Astrocyte of the cerebellum (primary cell): Measurements from ENCODE around the gene AGBL3.
"Not testable (repeated sequence)": the region's sequence is repeated elsewhere in the genome, so short reads cannot be mapped to it uniquely, and the experiment has no call there.

Experiments
- DNase-seq: peaks from one replicate; pipeline ENCODE4 v3.0.0-alpha.2; 2011; ENCODE audit warnings: low read depth
- H3K4me3 ChIP-seq: 2 replicates; pipeline ENCODE4 v1.5.1; 2011; ENCODE audit warnings: mild to moderate bottlenecking, low read depth, low read length, moderate library complexity
- in situ Hi-C: cut with HindIII; loops from 2 replicates; pipeline ENCODE4 v1.10.0; 2017; ENCODE audit warnings: low sequenced_read_pairs
- TF ChIP-seq, protein P1 (sequence below): IDR thresholded peaks from 2 replicates; pipeline ENCODE4 v1.5.1; 2012; ENCODE audit warnings: low read length, low read depth, moderate library complexity, mild to moderate bottlenecking; ENCODE audit errors: missing control alignments

The AGBL3 gene

DNA sequence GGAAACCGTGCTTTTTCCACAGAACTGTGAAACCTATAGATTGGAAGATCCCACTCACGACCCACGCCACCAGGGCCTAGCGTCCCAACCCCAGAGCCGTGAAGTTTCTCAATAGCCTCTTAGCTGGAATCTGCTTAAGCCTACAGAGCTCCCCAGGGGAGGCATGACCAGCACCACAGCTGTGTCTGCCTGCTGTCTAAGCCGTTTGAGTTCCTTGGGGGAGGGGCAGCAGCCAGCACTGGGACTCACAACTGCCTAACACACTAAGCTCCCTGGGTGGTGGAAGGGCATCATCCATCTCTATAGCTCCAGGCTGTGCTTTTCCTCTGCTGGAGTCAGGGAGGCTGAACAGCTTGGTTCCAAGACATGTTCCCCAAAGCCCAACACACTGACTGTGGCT is 135.6 kb downstream of the AGBL3 start:
- in situ Hi-C loops = no loop called here
- TF ChIP-seq, protein P1, sequence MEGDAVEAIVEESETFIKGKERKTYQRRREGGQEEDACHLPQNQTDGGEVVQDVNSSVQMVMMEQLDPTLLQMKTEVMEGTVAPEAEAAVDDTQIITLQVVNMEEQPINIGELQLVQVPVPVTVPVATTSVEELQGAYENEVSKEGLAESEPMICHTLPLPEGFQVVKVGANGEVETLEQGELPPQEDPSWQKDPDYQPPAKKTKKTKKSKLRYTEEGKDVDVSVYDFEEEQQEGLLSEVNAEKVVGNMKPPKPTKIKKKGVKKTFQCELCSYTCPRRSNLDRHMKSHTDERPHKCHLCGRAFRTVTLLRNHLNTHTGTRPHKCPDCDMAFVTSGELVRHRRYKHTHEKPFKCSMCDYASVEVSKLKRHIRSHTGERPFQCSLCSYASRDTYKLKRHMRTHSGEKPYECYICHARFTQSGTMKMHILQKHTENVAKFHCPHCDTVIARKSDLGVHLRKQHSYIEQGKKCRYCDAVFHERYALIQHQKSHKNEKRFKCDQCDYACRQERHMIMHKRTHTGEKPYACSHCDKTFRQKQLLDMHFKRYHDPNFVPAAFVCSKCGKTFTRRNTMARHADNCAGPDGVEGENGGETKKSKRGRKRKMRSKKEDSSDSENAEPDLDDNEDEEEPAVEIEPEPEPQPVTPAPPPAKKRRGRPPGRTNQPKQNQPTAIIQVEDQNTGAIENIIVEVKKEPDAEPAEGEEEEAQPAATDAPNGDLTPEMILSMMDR = no peak
- no peak for DNase-seq
- no peak overlapping the region for H3K4me3 ChIP-seq

DNA sequence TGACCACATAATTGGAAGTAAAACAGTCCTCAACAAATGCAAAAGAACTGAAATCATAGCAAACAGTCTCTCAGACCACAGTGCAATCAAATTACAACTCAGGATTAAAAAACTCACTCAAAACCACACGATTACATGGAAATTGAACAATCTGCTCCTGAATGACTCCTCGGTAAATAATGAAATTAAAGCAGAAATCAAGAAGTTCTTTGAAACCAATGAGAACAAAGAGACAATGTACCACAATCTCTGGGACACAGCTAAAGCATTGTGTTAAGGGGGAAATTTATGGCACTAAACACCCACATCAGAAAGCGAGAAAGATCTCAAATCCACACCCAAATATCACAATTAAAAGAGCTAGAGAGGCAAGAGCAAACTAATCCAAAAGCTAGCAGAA is 138.3 kb downstream of the AGBL3 start:
- H3K4me3 ChIP-seq, DNase-seq, in situ Hi-C loops: not testable (repeated sequence)

DNA sequence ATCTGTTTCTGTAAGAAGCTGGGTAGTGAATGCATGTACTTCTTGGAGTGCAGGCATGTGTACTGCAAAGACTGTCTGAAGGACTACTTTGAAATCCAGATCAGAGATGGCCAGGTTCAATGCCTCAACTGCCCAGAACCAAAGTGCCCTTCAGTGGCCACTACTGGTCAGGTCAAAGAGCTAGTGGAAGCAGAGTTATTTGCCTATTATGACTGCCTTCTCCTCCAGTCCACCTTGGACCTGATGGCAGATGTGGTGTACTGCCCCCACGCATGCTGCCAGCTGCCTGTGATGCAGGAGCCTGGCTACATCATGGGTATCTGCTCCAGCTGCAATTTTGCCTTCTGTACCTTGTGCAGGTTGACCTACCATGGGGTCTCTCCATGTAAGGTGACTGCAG is 142.6 kb downstream of the AGBL3 start:
- TF ChIP-seq, protein P1 = no peak
- H3K4me3 ChIP-seq = no peak overlapping the region
- in situ Hi-C loops = no loop called here
- DNase-seq = no peak

DNA sequence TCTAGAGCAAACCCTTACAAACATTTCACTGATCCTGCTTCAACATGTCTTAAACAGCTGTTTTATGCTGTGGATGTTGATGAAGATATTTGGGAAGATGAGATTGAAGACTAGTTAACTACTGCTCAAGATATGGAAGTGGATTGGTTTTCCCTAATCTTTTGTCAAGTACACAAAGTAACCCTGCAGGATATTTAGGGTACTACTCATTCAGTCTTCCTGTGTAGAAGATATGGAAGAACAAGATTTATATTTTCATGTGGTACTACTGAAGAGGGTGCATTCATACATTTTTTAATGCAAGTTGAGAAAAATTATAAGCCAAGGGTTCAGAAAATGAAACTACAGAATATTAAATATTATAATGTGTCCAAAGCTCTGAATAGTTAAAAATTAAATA is 143.3 kb downstream of the AGBL3 start:
- no peak overlapping the region for H3K4me3 ChIP-seq
- no peak for DNase-seq
- TF ChIP-seq, protein P1 = no peak
- in situ Hi-C loops = no loop called here

DNA sequence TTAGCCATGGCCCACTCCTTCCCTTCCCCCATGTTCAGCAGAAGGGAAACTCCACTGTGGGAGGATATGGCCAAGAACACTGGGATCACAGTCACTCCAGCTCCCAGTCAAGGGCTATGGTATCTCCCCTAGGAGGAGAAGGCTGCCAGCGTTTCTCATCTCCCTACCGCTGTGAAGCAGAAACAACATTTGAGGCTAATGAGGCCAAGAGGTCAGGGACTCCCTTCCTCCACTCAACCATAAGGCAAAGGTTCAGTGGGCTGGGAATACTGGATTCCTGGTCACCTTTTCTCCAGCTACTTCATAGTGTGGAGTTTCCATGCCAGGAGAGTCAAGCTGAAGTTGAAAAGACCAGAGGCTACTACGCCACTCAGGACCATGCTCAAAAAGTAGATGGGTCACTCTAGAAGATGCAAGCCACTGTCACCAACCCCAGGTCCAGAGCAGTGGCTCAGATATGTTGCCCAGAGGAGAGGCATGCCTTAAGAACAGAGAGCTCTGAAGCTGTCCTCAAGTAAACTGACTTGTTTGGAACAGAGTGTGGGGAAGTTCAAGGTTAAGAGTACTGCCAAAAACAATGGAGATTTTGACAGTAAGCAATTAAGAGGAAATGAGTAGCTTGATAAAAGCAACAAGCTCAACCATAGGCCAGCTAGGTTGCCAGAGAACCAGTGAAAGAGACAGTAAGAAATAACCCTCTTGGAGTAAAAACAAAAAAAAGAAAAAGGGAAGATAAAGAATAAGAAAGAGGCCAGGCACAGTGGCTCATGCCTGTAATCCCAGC is 157.8 kb downstream of the AGBL3 start:
- TF ChIP-seq, protein P1 = no peak
- no peak overlapping the region for H3K4me3 ChIP-seq
- in situ Hi-C loops = no loop called here
- DNase-seq = no peak

DNA sequence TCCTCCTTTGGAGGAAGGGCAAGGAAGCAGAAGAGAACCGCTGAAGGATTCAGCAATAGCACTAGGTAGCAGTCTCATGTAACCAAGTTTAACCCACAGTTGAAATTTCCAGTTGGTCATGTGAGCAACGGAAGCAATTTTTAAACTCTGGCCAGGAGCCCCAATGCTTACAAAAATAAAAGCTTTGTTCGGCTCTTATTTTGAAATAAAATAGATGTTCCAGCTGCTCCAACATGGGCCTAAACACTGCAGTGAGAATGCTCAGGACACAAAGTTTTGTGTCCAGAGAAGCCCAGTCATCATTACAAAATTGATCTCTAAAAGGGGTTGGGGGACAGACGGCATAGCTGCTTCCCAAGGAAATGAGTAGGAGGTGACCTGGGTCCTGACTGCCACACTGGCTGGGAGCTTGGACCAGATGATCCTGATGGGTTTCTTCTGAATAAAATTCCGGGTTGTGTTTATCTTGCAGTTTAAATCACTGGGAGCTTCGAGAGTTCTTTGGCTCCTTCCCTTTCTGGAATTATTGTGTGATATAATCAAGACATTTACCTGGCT is 161.1 kb downstream of the AGBL3 start:
- no peak overlapping the region for H3K4me3 ChIP-seq
- TF ChIP-seq, protein P1 = no peak
- no peak for DNase-seq
- in situ Hi-C loops = no loop called here

DNA sequence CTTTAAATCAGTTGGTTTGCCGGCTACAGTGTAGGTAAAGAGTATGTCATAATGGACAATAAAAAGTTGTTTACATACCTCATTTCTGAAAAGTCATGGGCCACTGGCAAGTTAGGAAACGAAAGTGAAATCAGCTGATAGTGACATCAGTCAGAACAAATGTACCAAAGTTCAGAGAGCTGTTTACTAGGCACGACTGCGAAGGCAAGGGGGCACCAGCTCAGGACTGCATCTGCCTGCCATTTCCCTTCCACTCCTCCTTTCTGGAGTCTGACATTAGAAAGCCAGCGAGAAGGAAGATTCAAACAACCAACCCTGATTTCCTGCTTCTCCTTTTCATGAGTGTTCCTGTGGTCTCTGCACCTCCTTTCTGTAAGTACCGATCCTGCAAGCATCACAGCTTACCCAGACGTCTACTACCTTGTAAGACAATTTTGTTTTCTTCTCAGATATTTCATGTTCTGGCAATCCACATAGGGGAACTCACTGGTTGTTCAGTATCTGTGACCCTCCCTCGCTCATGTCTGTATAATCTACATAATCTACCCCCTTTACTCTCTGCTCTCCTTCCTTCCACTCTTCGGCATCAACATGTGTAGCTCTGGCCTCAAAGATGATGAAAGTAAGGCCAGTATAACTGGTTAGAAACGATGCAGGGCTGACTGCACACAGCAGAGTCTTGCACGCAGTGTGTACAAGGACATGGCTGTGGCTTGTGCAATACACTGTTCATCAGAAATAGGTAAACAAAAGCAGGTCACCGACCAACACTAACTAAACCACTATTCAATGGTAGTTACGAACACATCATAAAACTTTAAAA is 161.8 kb downstream of the AGBL3 start, which contains the start of gene TMEM140:
TMEM140 (plus strand) TSS at position 174 of the 823 bp plus-strand sequence. CDS start 16,370 bp downstream, outside the sequence.
- in situ Hi-C loops = no loop called here
- H3K4me3 ChIP-seq = no peak within 1 kb of the TSS
- DNase-seq = no peak
- TF ChIP-seq, protein P1 = no peak
